ENCODE results near the gene BPGM.

- TF ChIP-seq CTCF (IDR thresholded peaks at IDR 0.05), result no peak
- TF ChIP-seq POLR2A (IDR thresholded peaks at IDR 0.05), result no peak
Observed at GRCh38 chr7:134685250-134685649, 38.6 kb downstream of the BPGM start.

All from lower leg skin (tissue), 3 donors.